Retinal pigment epithelial cell (primary cell): ENCODE data around the gene BUB3.

ENCODE experiments used
- DNase-seq: peaks from one replicate; pipeline ENCODE4 v3.0.0-alpha.2; 2010; ENCODE audit warnings: low read depth
- H3K4me3 ChIP-seq: 2 replicates; pipeline ENCODE4 v1.5.1; 2011; ENCODE audit warnings: mild to moderate bottlenecking, low read length, control low read depth, moderate library complexity
- TF ChIP-seq, protein P1 (sequence below): conservative IDR thresholded peaks from 2 replicates; pipeline ENCODE4 v1.5.1; 2011; ENCODE audit warnings: low read depth, low read length, control low read depth, inconsistent platforms

The BUB3 gene

DNA sequence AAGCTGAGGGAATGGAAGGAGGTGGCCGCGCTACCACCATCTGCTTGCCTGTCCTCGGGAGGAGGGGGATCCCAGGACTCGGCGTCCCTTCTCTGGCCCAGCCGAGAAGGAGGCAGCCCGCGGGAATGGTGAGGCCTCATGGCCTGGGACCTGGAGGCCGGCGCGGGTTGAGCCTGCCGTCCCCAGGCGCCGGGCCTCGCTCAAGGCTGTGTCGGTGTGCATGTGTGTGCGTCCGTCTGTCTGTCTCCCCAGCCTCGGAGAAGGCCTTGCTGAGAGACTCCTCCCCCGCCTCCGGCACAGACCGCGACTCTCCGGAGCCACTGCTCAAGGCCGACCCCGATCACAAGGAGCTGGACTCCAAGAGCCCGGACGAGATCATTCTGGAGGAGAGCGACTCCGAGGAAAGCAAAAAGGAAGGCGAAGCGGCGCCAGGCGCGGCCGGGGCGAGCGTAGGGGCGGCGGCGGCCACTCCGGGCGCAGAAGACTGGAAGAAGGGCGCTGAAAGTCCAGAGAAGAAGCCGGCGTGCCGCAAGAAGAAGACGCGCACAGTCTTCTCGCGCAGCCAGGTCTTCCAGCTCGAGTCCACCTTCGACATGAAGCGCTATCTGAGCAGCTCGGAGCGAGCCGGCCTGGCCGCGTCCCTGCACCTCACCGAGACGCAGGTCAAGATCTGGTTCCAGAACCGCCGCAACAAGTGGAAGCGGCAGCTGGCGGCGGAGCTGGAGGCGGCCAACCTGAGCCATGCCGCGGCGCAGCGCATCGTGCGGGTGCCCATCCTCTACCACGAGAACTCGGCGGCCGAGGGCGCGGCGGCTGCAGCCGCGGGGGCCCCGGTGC lies 17.2 kb upstream of the BUB3 start:
- TF ChIP-seq, protein P1, sequence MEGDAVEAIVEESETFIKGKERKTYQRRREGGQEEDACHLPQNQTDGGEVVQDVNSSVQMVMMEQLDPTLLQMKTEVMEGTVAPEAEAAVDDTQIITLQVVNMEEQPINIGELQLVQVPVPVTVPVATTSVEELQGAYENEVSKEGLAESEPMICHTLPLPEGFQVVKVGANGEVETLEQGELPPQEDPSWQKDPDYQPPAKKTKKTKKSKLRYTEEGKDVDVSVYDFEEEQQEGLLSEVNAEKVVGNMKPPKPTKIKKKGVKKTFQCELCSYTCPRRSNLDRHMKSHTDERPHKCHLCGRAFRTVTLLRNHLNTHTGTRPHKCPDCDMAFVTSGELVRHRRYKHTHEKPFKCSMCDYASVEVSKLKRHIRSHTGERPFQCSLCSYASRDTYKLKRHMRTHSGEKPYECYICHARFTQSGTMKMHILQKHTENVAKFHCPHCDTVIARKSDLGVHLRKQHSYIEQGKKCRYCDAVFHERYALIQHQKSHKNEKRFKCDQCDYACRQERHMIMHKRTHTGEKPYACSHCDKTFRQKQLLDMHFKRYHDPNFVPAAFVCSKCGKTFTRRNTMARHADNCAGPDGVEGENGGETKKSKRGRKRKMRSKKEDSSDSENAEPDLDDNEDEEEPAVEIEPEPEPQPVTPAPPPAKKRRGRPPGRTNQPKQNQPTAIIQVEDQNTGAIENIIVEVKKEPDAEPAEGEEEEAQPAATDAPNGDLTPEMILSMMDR = no peak
- H3K4me3 ChIP-seq = no peak overlapping the region
- DNase-seq = no peak

DNA sequence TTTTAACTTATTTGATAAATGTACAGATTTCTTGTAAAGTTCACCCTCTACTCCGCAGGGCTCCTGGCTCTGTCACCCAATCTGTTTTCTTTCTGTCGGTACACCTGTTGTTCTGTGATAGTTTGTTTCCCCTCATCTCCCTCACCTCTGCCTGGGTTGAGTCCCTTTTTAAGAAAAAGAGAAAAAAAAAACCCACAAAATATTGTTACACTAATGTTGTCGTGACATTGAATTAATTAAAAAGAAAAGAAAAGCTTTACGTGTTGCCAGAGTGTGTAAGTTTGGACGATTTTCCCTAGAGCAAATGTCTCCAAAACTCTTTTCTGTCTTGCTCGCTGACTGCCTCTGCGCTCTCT lies 15.1 kb upstream of the BUB3 start:
- H3K4me3 ChIP-seq = no peak overlapping the region
- TF ChIP-seq, protein P1 = no peak
- DNase-seq = no peak

DNA sequence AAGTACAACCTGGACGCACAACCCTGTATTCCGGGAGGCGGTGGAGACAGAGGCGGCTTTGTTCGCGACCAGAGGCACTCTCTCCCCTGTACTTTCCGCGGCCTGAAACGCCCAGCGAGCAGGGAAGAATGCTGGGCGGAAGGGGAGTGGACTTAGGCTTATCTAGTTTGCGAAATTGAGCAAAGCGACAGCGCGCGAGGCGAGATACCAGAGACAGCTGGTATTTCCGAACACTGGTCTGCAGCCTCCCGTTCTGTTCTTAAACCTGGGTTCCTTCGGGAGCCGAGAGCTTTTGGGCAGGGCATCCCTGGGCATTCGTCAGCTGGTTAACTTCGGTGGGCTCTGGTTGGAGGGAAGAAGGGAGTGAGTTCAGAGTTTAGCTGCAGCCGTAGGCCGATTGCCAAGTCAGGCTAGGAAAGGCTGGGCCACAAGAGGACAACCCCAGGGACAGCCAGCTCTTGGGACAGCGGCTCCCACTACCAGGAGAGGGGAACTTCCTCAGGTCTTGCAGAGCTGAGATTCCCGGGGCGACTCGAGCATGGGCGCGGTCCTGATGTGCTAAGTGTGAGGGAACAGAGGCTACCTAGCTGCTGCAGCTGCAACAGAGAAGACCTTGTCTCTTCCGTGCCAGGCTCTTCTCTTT lies 14.6 kb upstream of the BUB3 start:
- DNase-seq = no peak
- TF ChIP-seq, protein P1 = no peak
- no peak overlapping the region for H3K4me3 ChIP-seq

DNA sequence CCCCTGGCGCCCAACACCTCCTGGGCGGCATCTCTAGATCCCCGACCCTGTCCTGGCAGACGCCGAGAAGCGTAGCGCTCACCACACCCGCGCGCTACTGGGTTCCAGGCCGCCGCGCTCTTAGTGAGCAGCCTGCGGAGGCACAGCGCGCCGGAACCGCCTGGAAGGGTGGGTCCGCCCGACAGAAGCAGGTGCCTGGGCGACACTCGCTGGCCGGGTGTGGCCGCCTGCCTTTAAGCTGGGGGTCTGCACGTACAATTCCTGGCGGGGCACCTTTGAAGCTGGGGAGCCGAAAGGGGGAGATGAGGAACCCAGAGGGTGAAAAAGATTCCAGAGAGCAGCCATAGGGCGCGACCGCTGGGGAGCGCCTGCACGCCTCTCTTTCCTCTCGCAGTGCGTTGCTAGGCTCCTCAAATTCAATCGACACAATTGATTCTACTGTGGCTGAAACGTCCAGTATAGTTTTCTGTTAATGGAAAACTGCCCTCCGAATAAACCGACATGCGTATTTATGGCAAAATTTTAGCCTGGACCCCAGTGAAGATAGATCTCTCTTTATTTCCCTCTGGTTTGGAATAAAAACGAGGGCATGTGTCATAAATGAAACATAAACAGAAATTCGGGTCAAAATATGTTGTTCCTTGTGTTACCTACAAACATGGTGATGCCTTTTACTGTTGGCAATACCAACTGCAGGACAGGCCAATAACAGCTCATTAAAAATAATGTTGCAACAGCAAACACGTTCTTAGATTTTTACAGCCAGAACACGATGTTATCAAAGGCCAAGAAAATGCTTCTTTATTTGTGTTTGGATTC lies 13.8 kb upstream of the BUB3 start:
- DNase-seq = no peak
- TF ChIP-seq, protein P1 = peak; percentile 7

DNA sequence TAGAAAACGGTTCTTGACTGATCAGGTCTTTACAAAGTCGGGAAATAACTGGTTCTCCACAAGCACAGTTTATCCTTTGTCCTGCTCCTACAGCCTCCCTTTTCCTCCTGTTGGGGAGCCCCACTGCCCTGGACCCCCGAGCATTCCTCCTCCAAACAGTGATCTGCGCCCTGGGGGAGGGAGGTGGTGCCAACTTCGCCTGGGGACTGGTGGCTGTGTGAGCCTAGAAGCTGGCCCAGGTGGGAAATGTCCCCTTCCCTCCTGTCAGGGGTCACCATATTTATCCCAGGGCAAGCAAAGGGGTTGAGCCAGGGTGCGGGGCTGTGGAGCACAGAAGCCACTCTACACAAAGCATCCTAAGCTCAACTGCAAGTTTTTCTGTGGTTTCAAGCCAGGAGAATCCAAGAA lies 13.2 kb upstream of the BUB3 start:
- H3K4me3 ChIP-seq = no peak overlapping the region
- DNase-seq = no peak
- TF ChIP-seq, protein P1 = no peak

More for the DNA sequence above, 13.8 kb upstream of the BUB3 start:
- H3K4me3 ChIP-seq = no peak overlapping the region

DNA sequence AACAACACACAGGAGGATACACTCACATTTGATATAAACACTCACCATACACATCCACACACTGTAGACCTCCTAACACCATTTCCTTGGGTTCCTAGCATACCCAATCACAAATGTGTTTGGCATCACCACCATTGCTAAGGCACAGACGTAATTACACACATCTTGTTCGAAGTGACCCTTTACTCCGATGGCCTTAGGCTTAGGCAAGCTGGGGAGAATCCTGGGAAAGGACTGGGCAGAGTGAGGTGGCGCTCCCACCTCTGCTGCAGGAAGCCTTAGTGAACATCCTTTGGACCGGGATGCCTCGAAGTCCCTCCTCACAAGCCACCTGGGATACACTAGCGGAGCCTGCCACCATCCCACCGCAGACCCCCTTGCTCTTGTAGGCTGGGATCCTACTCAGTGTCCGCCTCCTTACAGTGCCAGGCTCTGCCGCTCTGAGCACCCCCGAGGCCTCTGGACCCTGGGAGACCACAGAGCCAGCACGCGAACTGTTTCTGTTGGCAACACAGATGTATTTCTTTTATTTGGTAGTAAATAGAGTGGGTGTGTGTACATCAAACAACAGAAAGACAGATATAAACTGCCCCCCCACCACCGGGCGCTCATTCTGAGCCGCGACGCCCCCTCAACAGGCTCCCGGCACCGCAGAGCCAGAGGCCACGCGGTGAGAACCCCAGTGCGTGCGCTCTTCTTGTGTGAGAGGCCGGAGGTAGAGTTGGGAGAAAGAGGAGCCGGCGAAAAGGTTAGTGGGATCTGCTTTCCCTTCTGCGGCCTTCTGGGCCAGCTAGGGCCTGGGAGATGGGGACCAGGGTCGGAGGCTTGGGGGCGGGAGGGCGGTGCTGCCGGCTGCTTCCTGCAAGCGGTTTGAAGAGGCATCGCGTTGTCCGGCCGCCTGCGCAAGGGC lies 12.2 kb upstream of the BUB3 start:
- TF ChIP-seq, protein P1 = no peak
- no peak for DNase-seq

More for the DNA sequence above, 12.2 kb upstream of the BUB3 start:
- no peak overlapping the region for H3K4me3 ChIP-seq
